Neutrophil (primary cell): ENCODE results near the gene KDSR.

Experiments used
- H3K27ac ChIP-seq: fragments of 200-600 bp; sonication (generic); 2 replicates; pipeline ENCODE4 v1.5.1; 2016; ENCODE audit warnings: mild to moderate bottlenecking, moderate library complexity
- H3K27me3 ChIP-seq: fragments of 200-600 bp; sonication (generic); 2 replicates; pipeline ENCODE4 v1.6.0; 2016; ENCODE audit warnings: mild to moderate bottlenecking
- H3K36me3 ChIP-seq: fragments of 200-600 bp; sonication (generic); 2 replicates; pipeline ENCODE4 v1.5.1; 2017
- H3K4me1 ChIP-seq, 2 experiments: fragments of 200-600 bp in 1 of 2; sonication (generic) in 1 of 2; 1 replicate in 1 of 2; 2 replicates in 1 of 2; pipeline versions ENCODE4 v1.5.1 to v1.6.1; 2013 to 2016; ENCODE audit warnings: low read depth in 1 of 2, low read length in 1 of 2, mild to moderate bottlenecking in 1 of 2, moderate library complexity in 1 of 2; ENCODE audit not compliant: control insufficient read depth in 1 of 2, insufficient read depth in 1 of 2
- H3K4me3 ChIP-seq, 2 experiments: fragments of 200-600 bp in 1 of 2; sonication (generic) in 1 of 2; 1 replicate in 1 of 2; 2 replicates in 1 of 2; pipeline ENCODE4 v1.5.1; 2013 to 2016; ENCODE audit warnings: low read depth in 1 of 2, low read length in 1 of 2, mild to moderate bottlenecking in 1 of 2, moderate library complexity in 1 of 2
- H3K9me3 ChIP-seq: fragments of 200-600 bp; sonication (generic); 2 replicates; pipeline ENCODE4 v1.5.1; 2016
- CTCF ChIP-seq: fragments of 200-600 bp; sonication (generic); IDR thresholded peaks from 2 replicates; pipeline ENCODE4 v1.5.1; 2016; ENCODE audit warnings: antibody characterized with exemption

Gene KDSR

GRCh38 chr18:63348508-63349136, 18.4 kb downstream of the KDSR start:
- Histone ChIP-seq H3K4me3 (no peak overlapping the region), H3K27me3 (no peaks in the 10 kb centered on the region), H3K9me3 (no peaks in the 10 kb centered on the region), H3K4me1 (no peaks in the 10 kb centered on the region), H3K36me3 (peaks cover 7% of the 10 kb centered on the region), H3K27ac (no peak overlapping the region)
- TF ChIP-seq CTCF: no peak

- Histone ChIP-seq H3K4me1 (no peaks in the 10 kb centered on the region), H3K36me3 (peaks cover 7% of the 10 kb centered on the region), H3K4me3 (no peak overlapping the region), H3K27ac (no peak overlapping the region), H3K27me3 (no peaks in the 10 kb centered on the region), H3K9me3 (no peaks in the 10 kb centered on the region)
- TF ChIP-seq CTCF: no peak
These were observed 20.4 kb downstream of the KDSR start for GRCh38 chr18:63346480-63347183.

GRCh38 chr18:63346031-63346430, 21.0 kb downstream of the KDSR start:
- Histone ChIP-seq H3K9me3 (no peaks in the 10 kb centered on the region), H3K4me1 (no peaks in the 10 kb centered on the region), H3K36me3 (peaks cover 7% of the 10 kb centered on the region), H3K27ac (no peak overlapping the region), H3K4me3 (no peak overlapping the region), H3K27me3 (no peaks in the 10 kb centered on the region)
- TF ChIP-seq CTCF: no peak

- H3K4me1 ChIP-seq: no peaks in the 10 kb centered on the region
- no peaks in the 10 kb centered on the region for H3K36me3 ChIP-seq
- no peaks in the 10 kb centered on the region for H3K27me3 ChIP-seq
- no peak for TF ChIP-seq CTCF
- no peak overlapping the region for H3K27ac ChIP-seq
- no peaks in the 10 kb centered on the region for H3K9me3 ChIP-seq
- H3K4me3 ChIP-seq: no peak overlapping the region
These were observed 22.1 kb downstream of the KDSR start for GRCh38 chr18:63344918-63345317.

- no peak overlapping the region for H3K27ac ChIP-seq
- H3K36me3 ChIP-seq: no peaks in the 10 kb centered on the region
- no peaks in the 10 kb centered on the region for H3K4me1 ChIP-seq
- no peaks in the 10 kb centered on the region for H3K27me3 ChIP-seq
- no peaks in the 10 kb centered on the region for H3K9me3 ChIP-seq
- no peak overlapping the region for H3K4me3 ChIP-seq
- no peak for TF ChIP-seq CTCF
These were observed 22.7 kb downstream of the KDSR start for GRCh38 chr18:63344263-63344662.
